Suprapubic skin (tissue), 4 donors: ENCODE data around the gene BCL2L15. TPM values are rescaled to one million over a fixed set of nuclear protein-coding genes. Genes with fewer than 3 reads are reported as not detected.
A peak's percentile ranks its signal among the peaks of the same experiment; 100 is the strongest.

ENCODE experiments used
- DNase-seq, 2 donors: peaks; one replicate each; pipeline ENCODE4 v3.0.0-alpha.2; 2019; ENCODE audit warnings: low spot score in 2 of 2
- H3K27ac ChIP-seq: fragments of 200-600 bp; sonication (generic); one replicate; pipeline ENCODE4 v1.5.1; 2019
- H3K27me3 ChIP-seq: fragments of 200-600 bp; sonication (generic); one replicate; pipeline ENCODE4 v1.5.1; 2019
- H3K36me3 ChIP-seq: fragments of 200-600 bp; sonication (generic); one replicate; pipeline ENCODE4 v1.5.1; 2019
- H3K4me1 ChIP-seq: fragments of 200-600 bp; sonication (generic); one replicate; pipeline ENCODE4 v1.5.1; 2019
- H3K4me3 ChIP-seq: fragments of 200-600 bp; sonication (generic); one replicate; pipeline ENCODE4 v1.5.1; 2019; ENCODE audit warnings: mild to moderate bottlenecking
- H3K9me3 ChIP-seq: fragments of 200-600 bp; sonication (generic); one replicate; pipeline ENCODE4 v1.5.1; 2019
- CTCF ChIP-seq, 2 donors: fragments of 200-600 bp in 1 of 2; fragments of 450-650 bp in 1 of 2; sonication (generic) in 1 of 2; IDR thresholded peaks; one replicate each; pipeline ENCODE4 v1.5.1; 2016 to 2019; ENCODE audit warnings: antibody characterized with exemption in 2 of 2, mild to moderate bottlenecking in 1 of 2, moderate library complexity in 1 of 2
- EP300 ChIP-seq: sonication (generic); formaldehyde crosslinking; IDR thresholded peaks from one replicate; pipeline ENCODE4 v1.6.1; 2017; ENCODE audit warnings: antibody characterized with exemption
- POLR2A ChIP-seq, 2 donors: fragments of 450-650 bp; IDR thresholded peaks; one replicate each; pipeline ENCODE4 v1.6.1; 2017; ENCODE audit warnings: antibody characterized with exemption in 2 of 2, mild to moderate bottlenecking in 2 of 2, moderate library complexity in 2 of 2
- POLR2AphosphoS5 ChIP-seq, 3 donors: sonication (generic); formaldehyde crosslinking; IDR thresholded peaks; one replicate each; pipeline ENCODE4 v1.6.1; 2017; ENCODE audit warnings: antibody characterized with exemption in 3 of 3
- WGBS: methylation state at CpG from one replicate; pipeline ENCODE4 v1.1.5; 2018; 5-methylcytosine and 5-hydroxymethylcytosine counted together
- total RNA-seq, 4 donors: library from RNA; depleted of rRNA; stranded (reverse); fragments of >200 nt; gene quantifications; one replicate each; pipeline ENCODE4 v1.1.0, GENCODE V29; 2016

Gene BCL2L15
- total RNA-seq, 4 donors from 2014 or later: 0.13 to 1.4 (median 0.45) TPM

DNA sequence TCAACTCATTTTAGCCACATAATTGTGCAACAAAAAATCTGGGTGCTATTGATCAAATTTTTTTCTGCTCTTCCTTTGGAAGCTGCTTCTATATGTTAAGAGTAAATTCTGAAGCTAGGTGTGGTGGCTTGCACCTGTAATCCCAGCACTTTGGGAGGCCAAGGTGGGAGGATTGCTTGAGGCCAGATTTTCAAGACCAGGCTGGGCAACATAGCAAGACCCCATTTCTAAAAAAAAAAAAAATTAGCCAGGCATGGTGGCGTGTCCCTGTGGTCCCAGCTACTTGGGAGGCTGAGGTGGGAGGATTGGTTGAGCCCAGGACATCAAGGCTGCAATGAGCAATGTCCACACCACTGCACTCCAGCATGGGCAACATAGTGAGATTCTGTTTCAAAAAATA, 50.8 kb downstream of the BCL2L15 start:
- Histone ChIP-seq H3K4me3 (no peak overlapping the region), H3K4me1 (no peaks in the 10 kb centered on the region), H3K9me3 (no peaks in the 10 kb centered on the region), H3K36me3 (no peaks in the 10 kb centered on the region), H3K27me3 (no peaks in the 10 kb centered on the region), H3K27ac (no peak overlapping the region)
- 100% methylated on average over 1 of the region's 1 CpG for WGBS
- no peak for TF ChIP-seq POLR2AphosphoS5 (IDR thresholded peaks at IDR 0.05)
- TF ChIP-seq POLR2A (IDR thresholded peaks at IDR 0.05): no peak
- TF ChIP-seq EP300: no peak
- no peak for TF ChIP-seq CTCF (IDR thresholded peaks at IDR 0.05)
- no peak for DNase-seq

DNA sequence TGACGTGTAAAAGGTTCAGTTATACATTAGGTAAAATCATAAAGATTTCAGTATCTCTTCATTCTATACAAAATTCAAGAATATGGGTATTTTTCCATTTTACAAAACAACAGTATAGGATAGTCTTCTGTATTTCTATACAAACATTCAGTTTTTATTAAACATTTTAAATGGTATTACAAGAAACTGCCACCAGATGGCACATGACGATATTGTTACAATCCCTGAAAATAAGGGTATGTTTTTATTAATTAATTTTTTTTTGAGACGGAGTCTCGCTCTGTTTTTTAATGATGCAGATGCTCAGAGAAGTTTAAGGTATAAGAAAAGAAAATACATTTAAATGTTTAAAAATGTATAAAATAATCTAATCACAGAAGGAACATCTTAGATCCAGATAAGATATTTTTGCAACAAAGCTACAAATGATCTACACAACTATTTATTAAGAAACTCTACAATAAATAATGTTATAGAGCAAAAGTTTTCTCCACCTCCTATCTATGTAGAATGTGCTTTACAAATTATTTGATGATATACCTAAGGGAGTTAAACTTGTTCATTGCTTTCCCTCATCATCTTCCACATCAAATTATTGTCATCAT, 51.6 kb downstream of the BCL2L15 start:
- TF ChIP-seq CTCF (IDR thresholded peaks at IDR 0.05) (peak; percentile 29 to 39), POLR2A (IDR thresholded peaks at IDR 0.05) (no peak)
- H3K4me1 ChIP-seq: no peaks in the 10 kb centered on the region
- H3K36me3 ChIP-seq: no peaks in the 10 kb centered on the region
- H3K9me3 ChIP-seq: no peaks in the 10 kb centered on the region
- DNase-seq: no peak
- no peaks in the 10 kb centered on the region for H3K27me3 ChIP-seq
- no peak overlapping the region for H3K27ac ChIP-seq
- WGBS: 13% methylated on average over 4 of the region's 4 CpGs
- no peak overlapping the region for H3K4me3 ChIP-seq

GRCh38 chr1:113834716-113835115, 52.7 kb downstream of the BCL2L15 start:
- H3K27me3 ChIP-seq: no peaks in the 10 kb centered on the region
- H3K4me3 ChIP-seq: no peak overlapping the region
- TF ChIP-seq POLR2AphosphoS5 (IDR thresholded peaks at IDR 0.05) (no peak), POLR2A (IDR thresholded peaks at IDR 0.05) (no peak), CTCF (IDR thresholded peaks at IDR 0.05) (no peak), EP300 (no peak)
- no peaks in the 10 kb centered on the region for H3K36me3 ChIP-seq
- 97% methylated on average over 2 of the region's 2 CpGs for WGBS
- DNase-seq: no peak
- no peaks in the 10 kb centered on the region for H3K9me3 ChIP-seq
- H3K4me1 ChIP-seq: no peaks in the 10 kb centered on the region
- H3K27ac ChIP-seq: no peak overlapping the region

Other genes starting within 250 kb of the BCL2L15 start
- gene PHTF1, start 128.1 kb downstream of the BCL2L15 start, total RNA-seq: 1 to 10 TPM; 1.5 to 4.8 (median 2.7) TPM
- 10 to 100 TPM; 17.1 to 29.1 (median 22.2) TPM for gene RSBN1, start 75.1 kb downstream of the BCL2L15 start, total RNA-seq
- gene PTPN22, start 15.9 kb downstream of the BCL2L15 start, total RNA-seq: 1 to 10 TPM in 1 of 4 donors, under 1 TPM in 3; 0.34 to 1.7 (median 0.77) TPM
- 10 to 100 TPM; 10.9 to 34.0 (median 12.2) TPM for gene AP4B1, start 17.2 kb upstream of the BCL2L15 start, total RNA-seq
- gene DCLRE1B, start 17.7 kb upstream of the BCL2L15 start, total RNA-seq: 1 to 10 TPM; 4.3 to 8.9 (median 6.3) TPM
- gene HIPK1, start 41.7 kb upstream of the BCL2L15 start, total RNA-seq: 10 to 100 TPM; 59.4 to 81.8 (median 69.7) TPM
- 10 to 100 TPM in 3 of 4 donors, 1 to 10 TPM in 1; 8.3 to 21.0 (median 18.0) TPM for gene OLFML3, start 91.9 kb upstream of the BCL2L15 start, total RNA-seq